ENCODE results near the gene SLC25A44.
A peak's percentile ranks its signal among the peaks of the same experiment; 100 is the strongest.

SLC25A44 gene, protein sequence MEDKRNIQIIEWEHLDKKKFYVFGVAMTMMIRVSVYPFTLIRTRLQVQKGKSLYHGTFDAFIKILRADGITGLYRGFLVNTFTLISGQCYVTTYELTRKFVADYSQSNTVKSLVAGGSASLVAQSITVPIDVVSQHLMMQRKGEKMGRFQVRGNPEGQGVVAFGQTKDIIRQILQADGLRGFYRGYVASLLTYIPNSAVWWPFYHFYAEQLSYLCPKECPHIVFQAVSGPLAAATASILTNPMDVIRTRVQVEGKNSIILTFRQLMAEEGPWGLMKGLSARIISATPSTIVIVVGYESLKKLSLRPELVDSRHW

GRCh38 chr1:156193488-156194299 is at the start of gene SLC25A44:
Gene SLC25A44, plus strand, starts transcription at chr1:156194104. Its CDS starts 5,744 bp downstream, at chr1:156199848.
- peak; percentile 55 for TF ChIP-seq CTCF (conservative IDR thresholded peaks at IDR 0.05; ENCODE audit: low read depth, low read length)
- peak; percentile 96 for DNase-seq (ENCODE audit: low read depth)
- peak within 1 kb of the TSS; percentile 96 for H3K4me3 ChIP-seq (ENCODE audit: low read length)

DNA sequence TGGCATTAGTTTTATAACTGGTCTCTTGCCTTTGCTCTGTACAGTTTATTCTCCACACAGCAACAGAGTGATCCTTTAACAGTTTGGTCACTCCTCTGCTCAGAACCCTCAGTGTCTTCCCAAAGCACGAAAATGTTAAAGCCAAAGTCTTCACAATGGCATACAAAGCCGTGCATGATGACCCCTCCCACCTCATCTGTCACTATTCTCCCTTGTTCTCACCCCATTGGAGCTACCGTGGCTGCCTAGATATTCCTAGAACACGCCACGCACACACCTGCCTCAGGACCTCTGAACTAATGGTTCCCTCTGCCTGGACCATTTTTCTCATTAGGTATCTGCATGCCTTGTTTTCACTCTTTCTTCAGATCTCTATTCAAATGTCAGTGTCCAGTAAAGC is 49.2 kb upstream of the SLC25A44 start:
- no peak overlapping the region for H3K4me3 ChIP-seq (ENCODE audit: low read length)
- no peak for TF ChIP-seq CTCF (conservative IDR thresholded peaks at IDR 0.05; ENCODE audit: low read depth, low read length)
- DNase-seq (ENCODE audit: low read depth), result no peak

DNA sequence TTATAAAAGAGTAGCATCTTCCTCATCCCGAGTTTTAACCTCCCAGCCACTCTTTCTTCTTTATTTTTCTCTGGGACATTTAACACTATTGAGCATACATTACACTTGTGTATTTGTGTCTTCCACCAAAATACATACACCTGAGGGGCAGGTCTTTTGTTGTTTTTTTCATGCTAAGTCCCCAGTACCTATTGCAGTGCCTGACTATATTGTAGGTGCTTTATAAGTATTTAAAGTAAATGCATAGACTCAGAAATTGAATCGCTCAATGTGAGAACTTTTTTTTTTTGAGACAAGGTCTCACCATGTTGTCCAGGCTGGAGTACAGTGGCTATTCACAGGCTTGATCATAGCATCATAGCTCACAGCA is 48.3 kb upstream of the SLC25A44 start:
- no peak for DNase-seq (ENCODE audit: low read depth)
- TF ChIP-seq CTCF (conservative IDR thresholded peaks at IDR 0.05; ENCODE audit: low read depth, low read length), result no peak
- H3K4me3 ChIP-seq (ENCODE audit: low read length), result no peak overlapping the region

DNA sequence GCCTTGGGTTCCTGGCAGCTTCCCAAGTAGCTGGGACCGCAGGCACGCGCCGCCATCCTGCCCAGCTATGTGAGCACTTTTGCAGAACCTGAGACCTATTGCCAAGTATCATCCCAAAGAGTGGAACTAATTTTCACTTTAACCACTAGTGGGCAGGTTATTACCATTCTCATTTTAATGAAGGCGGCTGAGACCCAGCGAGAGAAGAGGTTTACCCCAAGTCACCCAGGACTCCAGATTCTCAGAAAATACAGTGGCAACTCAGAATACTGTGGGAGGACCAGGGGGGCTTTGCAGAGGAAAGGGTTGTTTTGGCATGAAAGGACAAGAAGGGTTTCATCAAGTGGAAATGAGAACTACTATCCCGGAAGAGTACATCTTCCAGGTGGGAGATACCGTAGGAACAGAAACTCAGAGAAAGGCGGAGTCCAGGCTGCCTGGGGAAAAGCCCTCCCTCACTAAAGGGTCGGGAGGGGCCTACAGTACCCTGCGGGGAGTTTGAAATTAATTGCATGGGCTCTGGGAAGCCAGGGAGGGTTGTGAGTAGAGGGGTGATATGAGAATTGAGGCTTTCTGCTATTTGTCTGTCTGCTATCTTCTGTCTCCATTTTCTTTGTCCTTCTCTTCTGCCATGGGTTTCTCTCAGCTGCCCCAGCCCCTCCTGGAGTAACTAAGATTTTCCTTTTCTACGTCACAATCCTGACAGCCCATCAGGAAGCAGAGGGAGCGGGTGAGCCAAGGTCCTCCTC is 47.7 kb upstream of the SLC25A44 start:
- TF ChIP-seq CTCF (conservative IDR thresholded peaks at IDR 0.05; ENCODE audit: low read depth, low read length), result peak; percentile 64
- DNase-seq (ENCODE audit: low read depth), result peak; percentile 93
- no peak overlapping the region for H3K4me3 ChIP-seq (ENCODE audit: low read length)

DNA sequence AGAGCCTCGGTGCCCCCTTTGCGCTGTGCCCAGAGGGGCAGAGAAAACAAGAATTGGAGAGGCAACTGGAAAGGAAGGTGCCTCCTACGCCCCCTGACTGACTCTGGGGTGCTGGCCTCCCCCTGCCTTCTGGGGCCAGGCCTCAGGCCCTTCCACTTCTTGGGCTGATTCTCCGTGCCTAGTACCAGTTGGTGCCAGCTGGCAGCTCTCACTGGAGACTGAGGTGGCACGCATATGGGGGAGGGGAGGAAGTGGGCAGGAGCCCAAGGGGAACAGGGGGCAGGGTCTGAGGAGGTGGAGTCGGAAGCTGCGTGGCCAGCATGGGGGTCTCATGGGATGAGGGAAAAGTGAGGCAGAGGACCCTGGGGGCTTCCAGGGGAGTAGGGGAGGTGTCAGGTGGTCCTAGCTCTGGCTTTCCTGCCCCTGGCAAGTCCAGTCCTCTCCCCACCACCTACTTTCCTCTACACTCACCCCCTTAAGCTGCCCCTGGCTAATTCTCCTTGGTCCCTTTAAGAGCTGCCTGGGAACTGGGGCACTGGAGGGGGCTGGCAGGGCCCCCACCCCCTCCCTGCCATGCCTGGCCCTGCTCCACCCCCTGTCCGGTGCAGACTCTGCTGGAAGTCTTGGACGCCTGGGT is 47.0 kb upstream of the SLC25A44 start:
- TF ChIP-seq CTCF (conservative IDR thresholded peaks at IDR 0.05; ENCODE audit: low read depth, low read length), result no peak
- H3K4me3 ChIP-seq (ENCODE audit: low read length), result no peak overlapping the region
- DNase-seq (ENCODE audit: low read depth), result no peak

DNA sequence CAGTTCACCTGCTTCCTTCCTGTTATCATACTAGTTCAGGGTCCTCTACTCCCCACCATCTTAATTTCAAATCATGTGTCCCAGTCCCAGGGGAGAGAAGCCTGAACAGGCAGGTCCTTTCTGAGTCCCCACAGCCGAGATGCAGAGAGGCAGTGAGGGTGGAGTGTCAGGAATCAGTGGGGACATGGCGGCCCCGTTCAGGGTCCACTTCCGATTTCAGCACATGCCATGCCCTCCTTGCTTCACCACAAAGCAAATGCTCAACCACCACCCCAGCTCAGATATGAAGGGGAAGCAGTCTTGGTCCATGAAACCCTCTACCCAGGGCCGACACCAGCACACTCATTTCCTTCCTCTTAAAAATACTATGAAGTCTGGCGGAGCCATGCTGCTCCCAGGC is 45.7 kb upstream of the SLC25A44 start:
- DNase-seq (ENCODE audit: low read depth), result no peak
- no peak overlapping the region for H3K4me3 ChIP-seq (ENCODE audit: low read length)
- no peak for TF ChIP-seq CTCF (conservative IDR thresholded peaks at IDR 0.05; ENCODE audit: low read depth, low read length)

Measured in retinal pigment epithelial cell (primary cell).